Mucosa of stomach (tissue), 1 donor: ENCODE results near the gene SSR4.
"Not testable (repeated sequence)": the region's sequence is repeated elsewhere in the genome, so short reads cannot be mapped to it uniquely, and the experiment has no call there.

ENCODE experiments used
- H3K27me3 ChIP-seq: one replicate; pipeline ENCODE4 v1.7.0; 2013; ENCODE audit warnings: mild to moderate bottlenecking, low read length; ENCODE audit not compliant: control insufficient read depth, insufficient read depth
- H3K36me3 ChIP-seq: one replicate; pipeline ENCODE4 v1.7.0; 2013; ENCODE audit warnings: low read length; ENCODE audit not compliant: control insufficient read depth, insufficient read depth
- H3K4me1 ChIP-seq: one replicate; pipeline ENCODE4 v1.7.0; 2013; ENCODE audit warnings: mild to moderate bottlenecking, low read length; ENCODE audit not compliant: control insufficient read depth, insufficient read depth
- H3K4me3 ChIP-seq: one replicate; pipeline ENCODE4 v1.7.0; 2013; ENCODE audit warnings: low read length
- H3K9ac ChIP-seq: one replicate; pipeline ENCODE4 v1.7.0; 2013; ENCODE audit warnings: mild to moderate bottlenecking, low read length, moderate library complexity
- H3K9me3 ChIP-seq: one replicate; pipeline ENCODE4 v1.7.0; 2013; ENCODE audit warnings: mild to moderate bottlenecking, low read length, moderate library complexity; ENCODE audit not compliant: control insufficient read depth
- donor health status: Pancreatic carcinoma.

SSR4 gene

DNA sequence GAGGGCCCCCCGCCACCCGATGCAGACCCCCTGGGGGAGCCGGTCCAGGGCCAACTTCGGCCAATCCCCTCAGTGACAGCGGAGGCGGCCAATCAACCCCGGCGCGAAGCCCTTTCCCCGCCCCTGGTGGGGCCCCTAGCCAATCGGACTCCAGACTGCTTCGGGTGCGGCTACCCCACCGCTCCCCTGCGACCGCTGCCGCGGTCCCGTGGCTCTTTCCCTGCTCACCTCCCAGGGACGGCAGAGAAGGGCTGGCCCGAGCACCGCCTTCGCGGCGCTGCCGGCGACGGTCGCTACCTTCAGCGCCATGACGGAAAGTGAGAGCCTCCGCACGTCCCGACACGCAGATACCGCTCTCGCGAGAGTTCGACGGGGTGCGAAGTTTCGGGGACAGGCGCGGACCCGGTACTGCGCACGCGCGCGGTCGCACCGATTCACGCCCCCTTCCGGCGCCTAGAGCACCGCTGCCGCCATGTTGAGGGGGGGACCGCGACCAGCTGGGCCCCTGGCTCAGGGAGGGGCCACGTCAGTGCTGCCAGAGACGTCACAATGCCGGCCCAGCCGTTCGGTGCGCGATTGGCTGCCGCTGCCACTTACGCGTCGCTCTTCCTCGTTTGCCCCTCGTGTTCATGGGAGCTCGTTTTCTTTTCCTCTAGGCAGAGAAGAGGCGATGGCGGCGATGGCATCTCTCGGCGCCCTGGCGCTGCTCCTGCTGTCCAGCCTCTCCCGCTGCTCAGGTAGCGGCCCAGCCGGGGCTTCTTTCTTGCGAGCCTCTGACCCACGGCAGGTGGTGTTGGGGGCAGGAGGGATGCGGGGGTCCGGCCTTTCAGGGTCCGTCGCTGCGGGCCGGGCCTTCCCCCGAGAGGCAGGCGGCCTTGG, at the start of gene SSR4, which contains the start of gene IDH3G:
TSS of gene SSR4 (plus strand) at position 651 of the 879 bp plus-strand sequence. CDS start at position 671, 20 bp downstream.
TSS of gene IDH3G (minus strand) at position 358 of the 879 bp plus-strand sequence. CDS start at position 309, 49 bp downstream.
- Histone ChIP-seq H3K27me3 (no peaks in the 10 kb centered on the region), H3K4me1 (peaks cover 21% of the 10 kb centered on the region), H3K9ac (peak within 1 kb of the TSS; percentile 76), H3K36me3 (no peaks in the 10 kb centered on the region), H3K9me3 (no peaks in the 10 kb centered on the region), H3K4me3 (peak within 1 kb of the TSS; percentile 50)

DNA sequence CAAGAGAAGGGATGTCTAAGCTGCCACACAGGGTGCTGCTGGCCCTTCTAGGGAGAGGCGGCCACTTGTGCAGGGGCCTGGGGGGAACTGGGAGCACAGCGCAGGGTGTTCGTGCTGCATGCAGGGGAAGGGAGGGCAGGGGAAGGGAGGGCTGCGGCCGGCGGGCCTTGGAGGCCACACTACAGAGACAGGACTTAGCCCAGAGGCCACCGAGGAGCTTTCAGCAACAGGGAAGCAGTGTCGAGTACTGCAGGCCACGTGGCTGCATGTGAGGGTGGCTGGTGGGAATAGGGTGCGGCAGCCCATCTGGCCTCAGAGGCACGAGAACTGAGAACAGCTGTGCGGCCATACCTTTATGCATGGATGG, 49.4 kb upstream of the SSR4 start:
- not testable (repeated sequence) for H3K27me3 ChIP-seq, H3K9me3 ChIP-seq, H3K4me1 ChIP-seq, H3K9ac ChIP-seq, H3K4me3 ChIP-seq, H3K36me3 ChIP-seq

DNA sequence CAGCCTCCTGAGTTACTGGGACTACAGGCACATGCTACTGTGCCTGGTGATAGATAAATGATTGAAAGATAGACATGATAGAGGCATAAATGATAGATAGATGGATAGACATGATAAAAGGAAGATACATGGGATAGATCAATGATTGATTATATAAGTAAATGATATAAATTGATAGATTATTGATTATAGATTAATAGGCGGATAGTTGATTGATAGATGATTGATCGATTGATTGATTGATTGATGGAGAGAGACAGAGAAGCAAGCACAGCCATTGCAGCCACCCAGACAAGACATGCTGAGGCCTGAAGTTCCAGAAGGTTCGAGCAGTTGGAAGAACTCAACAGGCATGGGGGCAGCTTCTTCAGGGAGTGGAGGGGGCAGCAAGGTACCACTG, 48.1 kb upstream of the SSR4 start:
- H3K36me3 ChIP-seq, result no peaks in the 10 kb centered on the region
- H3K27me3 ChIP-seq, result no peaks in the 10 kb centered on the region
- no peaks in the 10 kb centered on the region for H3K9me3 ChIP-seq
- H3K9ac ChIP-seq, result no peak overlapping the region
- no peaks in the 10 kb centered on the region for H3K4me1 ChIP-seq
- H3K4me3 ChIP-seq, result no peak overlapping the region

GRCh38 chrX:153746991-153747390, 47.5 kb upstream of the SSR4 start:
- H3K36me3 ChIP-seq, H3K27me3 ChIP-seq, H3K9ac ChIP-seq, H3K4me1 ChIP-seq, H3K9me3 ChIP-seq, H3K4me3 ChIP-seq: not testable (repeated sequence)

DNA sequence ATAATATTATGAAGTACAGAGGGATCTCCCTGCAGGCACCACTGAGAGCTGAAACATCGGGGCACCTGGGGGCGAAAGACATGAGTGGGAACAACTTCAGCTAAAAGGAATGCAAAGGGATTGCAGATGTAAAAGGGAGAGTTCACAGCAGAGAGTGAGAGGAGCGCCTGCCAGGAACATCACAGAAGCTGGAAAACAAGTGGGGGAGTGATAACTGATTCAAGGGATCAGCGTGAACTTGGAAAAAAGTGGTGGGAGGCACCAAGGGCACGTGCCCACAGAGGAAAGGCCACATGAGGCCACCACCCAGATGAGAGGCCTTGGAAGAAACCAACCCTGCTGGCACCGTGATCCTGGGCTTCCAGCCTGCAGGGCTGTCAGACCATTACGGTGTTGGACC, 45.5 kb upstream of the SSR4 start:
- not testable (repeated sequence) for H3K9ac ChIP-seq, H3K36me3 ChIP-seq, H3K4me1 ChIP-seq, H3K27me3 ChIP-seq, H3K4me3 ChIP-seq, H3K9me3 ChIP-seq

- Histone ChIP-seq H3K27me3 (no peaks in the 10 kb centered on the region), H3K36me3 (no peaks in the 10 kb centered on the region), H3K9ac (no peak overlapping the region), H3K4me3 (no peak overlapping the region), H3K9me3 (no peaks in the 10 kb centered on the region), H3K4me1 (no peaks in the 10 kb centered on the region)
Observed at GRCh38 chrX:153750127-153750774, 44.2 kb upstream of the SSR4 start.

GRCh38 chrX:153755136-153755535, 39.3 kb upstream of the SSR4 start:
- Histone ChIP-seq H3K27me3 (no peaks in the 10 kb centered on the region), H3K4me1 (no peaks in the 10 kb centered on the region), H3K9ac (no peak overlapping the region), H3K36me3 (no peaks in the 10 kb centered on the region), H3K4me3 (no peak overlapping the region), H3K9me3 (no peaks in the 10 kb centered on the region)

DNA sequence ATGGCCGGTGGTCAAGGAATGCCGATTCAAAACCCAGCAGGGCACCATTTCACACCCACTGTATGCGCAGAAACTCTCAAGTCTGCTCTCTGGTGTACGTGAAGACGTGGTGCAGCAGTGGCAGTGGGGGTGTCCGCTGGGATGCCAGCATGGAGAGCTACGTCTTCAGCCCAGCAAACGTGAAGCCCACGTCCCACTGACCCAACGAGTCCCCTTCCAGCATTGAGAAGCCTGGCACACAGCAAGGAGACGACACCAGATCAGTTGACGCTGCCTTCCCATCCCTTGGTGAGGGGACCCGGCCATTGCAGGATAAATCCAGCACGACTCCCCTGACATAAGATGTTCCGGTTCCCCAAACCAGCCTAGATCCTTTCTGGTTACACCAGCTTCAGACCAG, 32.6 kb upstream of the SSR4 start:
- no peak overlapping the region for H3K9ac ChIP-seq
- no peaks in the 10 kb centered on the region for H3K9me3 ChIP-seq
- no peak overlapping the region for H3K4me3 ChIP-seq
- no peaks in the 10 kb centered on the region for H3K27me3 ChIP-seq
- H3K4me1 ChIP-seq, result peaks cover 9% of the 10 kb centered on the region
- no peaks in the 10 kb centered on the region for H3K36me3 ChIP-seq

DNA sequence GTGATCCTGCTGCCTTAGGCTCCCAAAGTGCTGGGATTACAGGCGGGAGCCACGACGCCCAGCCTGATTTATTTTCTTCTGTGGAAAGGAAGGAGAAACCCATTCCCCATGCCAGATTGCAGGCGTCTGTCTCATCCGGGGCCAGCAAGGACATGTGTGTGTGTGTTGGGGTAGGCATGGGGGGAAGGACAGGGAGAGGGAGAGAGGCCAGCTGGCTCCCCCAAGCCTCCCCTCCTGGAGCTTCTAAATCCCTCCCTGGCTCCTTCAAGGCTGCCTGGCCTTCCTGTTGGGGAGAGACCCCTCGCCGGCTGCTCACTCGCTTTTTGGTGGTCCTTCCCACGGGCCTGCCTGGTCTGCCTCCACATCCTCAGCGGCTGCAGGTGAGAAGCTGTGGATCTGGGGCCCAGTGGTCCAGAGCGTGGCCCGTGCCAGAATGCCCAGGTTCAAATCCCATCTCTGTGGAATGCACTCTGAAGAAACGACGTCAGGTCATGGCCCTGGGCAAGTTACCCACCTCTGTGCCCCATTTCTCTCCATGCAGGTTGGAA, 31.8 kb upstream of the SSR4 start:
- H3K4me1 ChIP-seq, result peaks cover 10% of the 10 kb centered on the region
- no peaks in the 10 kb centered on the region for H3K9me3 ChIP-seq
- H3K4me3 ChIP-seq, result no peak overlapping the region
- H3K36me3 ChIP-seq, result no peaks in the 10 kb centered on the region
- H3K9ac ChIP-seq, result no peak overlapping the region
- H3K27me3 ChIP-seq, result no peaks in the 10 kb centered on the region

DNA sequence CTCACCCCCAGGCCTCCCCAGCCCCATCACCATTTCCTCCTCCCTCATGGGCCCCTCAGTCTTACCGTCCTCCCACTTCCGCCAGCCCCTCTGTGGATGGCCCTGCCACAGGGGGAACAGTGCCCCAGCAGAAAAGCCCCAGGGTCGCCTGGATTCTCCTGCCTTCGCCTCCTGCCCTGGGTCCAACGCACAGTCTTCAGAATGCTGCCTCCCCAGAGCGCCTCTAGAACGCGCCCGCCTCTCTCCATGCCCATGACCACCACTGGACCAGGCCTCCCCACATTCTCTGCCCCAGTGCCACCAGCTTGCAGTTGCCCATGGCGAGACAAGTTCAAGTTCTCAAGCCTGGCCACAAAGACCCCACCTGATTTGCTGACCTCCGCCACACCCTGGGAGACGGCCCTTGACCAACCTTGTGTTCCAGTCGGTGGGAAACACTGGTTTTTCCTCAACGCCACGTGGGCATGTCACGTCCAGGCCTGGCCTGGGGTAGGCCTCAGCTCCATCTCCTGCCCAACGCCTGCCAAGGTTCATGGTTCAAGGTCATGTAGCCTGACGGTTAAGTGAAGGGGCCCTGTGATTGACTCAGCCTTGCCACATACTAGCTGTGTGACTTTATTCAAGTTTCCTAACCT, 31.1 kb upstream of the SSR4 start:
- Histone ChIP-seq H3K4me1 (peaks cover 10% of the 10 kb centered on the region), H3K36me3 (no peaks in the 10 kb centered on the region), H3K4me3 (no peak overlapping the region), H3K9me3 (no peaks in the 10 kb centered on the region), H3K9ac (no peak overlapping the region), H3K27me3 (no peaks in the 10 kb centered on the region)

- Histone ChIP-seq H3K36me3 (no peaks in the 10 kb centered on the region), H3K9me3 (no peaks in the 10 kb centered on the region), H3K9ac (peak within 1 kb of the TSS; percentile 22), H3K4me1 (peaks cover 10% of the 10 kb centered on the region), H3K4me3 (no peak within 1 kb of the TSS), H3K27me3 (no peaks in the 10 kb centered on the region)
Observed at GRCh38 chrX:153763989-153764755, 30.3 kb upstream of the SSR4 start, which contains the start of gene PLXNB3. Gene PLXNB3 (plus strand): TSS chrX:153764249. CDS start chrX:153765536, 1,287 bp downstream.
